ENCODE results near the gene CBFA2T3.

Gene CBFA2T3

DNA sequence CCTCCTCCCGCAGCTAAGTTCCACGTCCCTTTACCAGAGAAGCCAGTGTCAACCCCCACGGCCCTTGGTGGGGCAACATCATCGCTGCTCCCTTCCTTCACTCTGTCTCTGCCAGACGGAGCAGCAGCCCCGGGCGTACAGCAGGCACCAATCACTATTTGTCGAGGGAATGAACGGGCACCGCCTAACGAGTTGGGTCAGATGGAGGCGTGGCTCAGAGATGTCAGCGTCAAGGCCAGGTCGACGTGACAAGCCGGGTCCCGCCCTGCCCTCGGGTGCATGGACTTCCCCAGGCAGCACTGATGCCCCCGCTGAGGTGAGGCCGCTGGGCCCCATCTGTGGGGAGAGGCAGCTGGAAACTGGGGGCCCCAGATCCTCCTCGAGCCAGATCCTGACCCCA is 50.0 kb downstream of the CBFA2T3 start:
- ChIA-PET POLR2A (no interaction called here), CTCF (interaction anchor here (0.9 kb wide), 1 partner anchor 69 kb away, joined by 3 read pairs; no protein-coding TSS in a partner anchor)
- H3K27ac ChIP-seq (ENCODE audit: extremely low read depth, low read depth, low read length): no peak overlapping the region
- no peak overlapping the region for H3K4me3 ChIP-seq (ENCODE audit: low read depth, low read length)
- no peaks in the 10 kb centered on the region for H3K9me3 ChIP-seq (ENCODE audit: control insufficient read depth, insufficient read depth, low read depth, low read length)
- no peaks in the 10 kb centered on the region for H3K36me3 ChIP-seq (ENCODE audit: control insufficient read depth in 2 of 2, insufficient read depth in 1 of 2, low read length in 2 of 2)
- TF ChIP-seq ZFP3 (tag by site-specific recombination; IDR thresholded peaks at IDR 0.05; ENCODE audit: low read depth) (no peak), WT1 (tag by site-specific recombination; IDR thresholded peaks at IDR 0.05) (no peak), ZNF560 (tag by site-specific recombination; IDR thresholded peaks at IDR 0.05; ENCODE audit: borderline replicate concordance) (no peak), ZBTB20 (tag by site-specific recombination; IDR thresholded peaks at IDR 0.05) (no peak), MEIS1 (CRISPR knock-in tag; IDR thresholded peaks at IDR 0.05; ENCODE audit: borderline replicate concordance) (no peak), TCF7L2 (IDR thresholded peaks at IDR 0.05; ENCODE audit: borderline replicate concordance, low read depth, low read length) (no peak), ZNF433 (tag by site-specific recombination; IDR thresholded peaks at IDR 0.05; ENCODE audit: low read depth) (no peak), HOXA7 (CRISPR knock-in tag; IDR thresholded peaks at IDR 0.05; ENCODE audit: borderline replicate concordance) (no peak), ZNF596 (tag by site-specific recombination; IDR thresholded peaks at IDR 0.05) (no peak), ZNF146 (tag by site-specific recombination; IDR thresholded peaks at IDR 0.05) (no peak), FEZF1 (tag by site-specific recombination; IDR thresholded peaks at IDR 0.05) (no peak), OVOL3 (tag by site-specific recombination; IDR thresholded peaks at IDR 0.05) (no peak), ZNF2 (tag by site-specific recombination; IDR thresholded peaks at IDR 0.05) (no peak), ZNF184 (tag by site-specific recombination; IDR thresholded peaks at IDR 0.05) (no peak)
- TF ChIP-seq, protein P1, sequence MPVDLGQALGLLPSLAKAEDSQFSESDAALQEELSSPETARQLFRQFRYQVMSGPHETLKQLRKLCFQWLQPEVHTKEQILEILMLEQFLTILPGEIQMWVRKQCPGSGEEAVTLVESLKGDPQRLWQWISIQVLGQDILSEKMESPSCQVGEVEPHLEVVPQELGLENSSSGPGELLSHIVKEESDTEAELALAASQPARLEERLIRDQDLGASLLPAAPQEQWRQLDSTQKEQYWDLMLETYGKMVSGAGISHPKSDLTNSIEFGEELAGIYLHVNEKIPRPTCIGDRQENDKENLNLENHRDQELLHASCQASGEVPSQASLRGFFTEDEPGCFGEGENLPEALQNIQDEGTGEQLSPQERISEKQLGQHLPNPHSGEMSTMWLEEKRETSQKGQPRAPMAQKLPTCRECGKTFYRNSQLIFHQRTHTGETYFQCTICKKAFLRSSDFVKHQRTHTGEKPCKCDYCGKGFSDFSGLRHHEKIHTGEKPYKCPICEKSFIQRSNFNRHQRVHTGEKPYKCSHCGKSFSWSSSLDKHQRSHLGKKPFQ (tag by site-specific recombination; IDR thresholded peaks at IDR 0.05): no peak
- TF ChIP-seq, protein P2, sequence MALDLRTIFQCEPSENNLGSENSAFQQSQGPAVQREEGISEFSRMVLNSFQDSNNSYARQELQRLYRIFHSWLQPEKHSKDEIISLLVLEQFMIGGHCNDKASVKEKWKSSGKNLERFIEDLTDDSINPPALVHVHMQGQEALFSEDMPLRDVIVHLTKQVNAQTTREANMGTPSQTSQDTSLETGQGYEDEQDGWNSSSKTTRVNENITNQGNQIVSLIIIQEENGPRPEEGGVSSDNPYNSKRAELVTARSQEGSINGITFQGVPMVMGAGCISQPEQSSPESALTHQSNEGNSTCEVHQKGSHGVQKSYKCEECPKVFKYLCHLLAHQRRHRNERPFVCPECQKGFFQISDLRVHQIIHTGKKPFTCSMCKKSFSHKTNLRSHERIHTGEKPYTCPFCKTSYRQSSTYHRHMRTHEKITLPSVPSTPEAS (tag by site-specific recombination; IDR thresholded peaks at IDR 0.05): no peak
- TF ChIP-seq, protein P3, sequence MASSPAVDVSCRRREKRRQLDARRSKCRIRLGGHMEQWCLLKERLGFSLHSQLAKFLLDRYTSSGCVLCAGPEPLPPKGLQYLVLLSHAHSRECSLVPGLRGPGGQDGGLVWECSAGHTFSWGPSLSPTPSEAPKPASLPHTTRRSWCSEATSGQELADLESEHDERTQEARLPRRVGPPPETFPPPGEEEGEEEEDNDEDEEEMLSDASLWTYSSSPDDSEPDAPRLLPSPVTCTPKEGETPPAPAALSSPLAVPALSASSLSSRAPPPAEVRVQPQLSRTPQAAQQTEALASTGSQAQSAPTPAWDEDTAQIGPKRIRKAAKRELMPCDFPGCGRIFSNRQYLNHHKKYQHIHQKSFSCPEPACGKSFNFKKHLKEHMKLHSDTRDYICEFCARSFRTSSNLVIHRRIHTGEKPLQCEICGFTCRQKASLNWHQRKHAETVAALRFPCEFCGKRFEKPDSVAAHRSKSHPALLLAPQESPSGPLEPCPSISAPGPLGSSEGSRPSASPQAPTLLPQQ (tag by site-specific recombination; IDR thresholded peaks at IDR 0.05): no peak
- TF ChIP-seq, protein P4, sequence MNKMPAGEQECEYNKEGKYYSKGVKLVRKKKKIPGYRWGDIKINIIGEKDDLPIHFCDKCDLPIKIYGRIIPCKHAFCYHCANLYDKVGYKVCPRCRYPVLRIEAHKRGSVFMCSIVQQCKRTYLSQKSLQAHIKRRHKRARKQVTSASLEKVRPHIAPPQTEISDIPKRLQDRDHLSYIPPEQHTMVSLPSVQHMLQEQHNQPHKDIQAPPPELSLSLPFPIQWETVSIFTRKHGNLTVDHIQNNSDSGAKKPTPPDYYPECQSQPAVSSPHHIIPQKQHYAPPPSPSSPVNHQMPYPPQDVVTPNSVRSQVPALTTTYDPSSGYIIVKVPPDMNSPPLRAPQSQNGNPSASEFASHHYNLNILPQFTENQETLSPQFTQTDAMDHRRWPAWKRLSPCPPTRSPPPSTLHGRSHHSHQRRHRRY (tag by site-specific recombination; IDR thresholded peaks at IDR 0.05): no peak
- H3K4me1 ChIP-seq (ENCODE audit: control insufficient read depth, insufficient read depth, low read length): no peaks in the 10 kb centered on the region; the same call in 1 of the 2 replicates

DNA sequence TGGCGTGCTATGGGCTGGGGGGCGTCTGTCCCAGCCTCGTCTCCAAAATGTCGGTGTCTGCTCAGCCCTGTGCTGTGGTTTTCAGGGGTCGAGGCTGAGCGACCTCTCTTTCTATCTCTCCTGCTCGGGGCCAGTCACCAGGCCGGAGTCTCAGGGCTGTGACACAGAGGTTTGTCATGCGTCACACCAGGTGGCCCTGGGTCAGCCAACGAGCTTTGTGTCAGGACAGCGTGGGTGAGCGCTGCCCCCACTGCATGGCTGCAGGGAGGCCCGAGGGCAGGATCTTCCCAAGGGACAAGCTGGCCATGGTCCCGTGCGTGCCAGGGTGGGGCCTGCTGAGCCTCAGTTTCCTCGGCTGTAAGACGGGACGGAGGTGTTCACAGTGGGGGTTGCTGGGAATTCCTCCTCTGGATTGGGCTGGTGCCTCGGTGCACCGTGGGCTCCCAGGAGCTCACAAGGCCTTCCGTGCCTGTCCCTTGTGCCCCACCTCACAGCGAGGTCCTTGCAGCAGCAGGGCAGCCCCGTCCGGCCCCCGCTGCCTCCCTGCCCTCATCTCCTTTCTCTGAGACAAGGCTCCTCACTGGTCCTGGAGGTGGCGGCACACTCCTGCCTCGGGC is 50.5 kb downstream of the CBFA2T3 start:
- no peak for TF ChIP-seq ZNF423 (tag by site-specific recombination; IDR thresholded peaks at IDR 0.05)
- TF ChIP-seq ZIC2 (tag by site-specific recombination; IDR thresholded peaks at IDR 0.05): 0 out of 2 replicates have a peak, but pooled peaks have one; percentile 7
- CTCF ChIA-PET: no interaction called here
- Histone ChIP-seq H3K27ac (ENCODE audit: extremely low read depth, low read depth, low read length) (no peak overlapping the region), H3K36me3 (ENCODE audit: control insufficient read depth in 2 of 2, insufficient read depth in 1 of 2, low read length in 2 of 2) (no peaks in the 10 kb centered on the region), H3K9me3 (ENCODE audit: control insufficient read depth, insufficient read depth, low read depth, low read length) (no peaks in the 10 kb centered on the region), H3K4me1 (ENCODE audit: control insufficient read depth, insufficient read depth, low read length) (no peaks in the 10 kb centered on the region; the same call in 1 of the 2 replicates), H3K4me3 (ENCODE audit: low read depth, low read length) (no peak overlapping the region)
- POLR2A ChIA-PET: no interaction called here

Data from HEK293 (cell line).